Measurements from ENCODE around the gene ARVCF. TPM values are rescaled to one million over a fixed set of nuclear protein-coding genes. Genes with fewer than 3 reads are reported as not detected.

The ARVCF gene
- total RNA-seq, 4 donors from 2014 or later: 6.5 to 20.0 (median 9.3) TPM

GRCh38 chr22:19982991-19983578 is 33.5 kb downstream of the ARVCF start:
- no peak for ATAC-seq (ENCODE audit: low FRiP score)
- TF ChIP-seq CTCF (IDR thresholded peaks at IDR 0.05): no peak
- no peak for DNase-seq (ENCODE audit: low spot score)

DNA sequence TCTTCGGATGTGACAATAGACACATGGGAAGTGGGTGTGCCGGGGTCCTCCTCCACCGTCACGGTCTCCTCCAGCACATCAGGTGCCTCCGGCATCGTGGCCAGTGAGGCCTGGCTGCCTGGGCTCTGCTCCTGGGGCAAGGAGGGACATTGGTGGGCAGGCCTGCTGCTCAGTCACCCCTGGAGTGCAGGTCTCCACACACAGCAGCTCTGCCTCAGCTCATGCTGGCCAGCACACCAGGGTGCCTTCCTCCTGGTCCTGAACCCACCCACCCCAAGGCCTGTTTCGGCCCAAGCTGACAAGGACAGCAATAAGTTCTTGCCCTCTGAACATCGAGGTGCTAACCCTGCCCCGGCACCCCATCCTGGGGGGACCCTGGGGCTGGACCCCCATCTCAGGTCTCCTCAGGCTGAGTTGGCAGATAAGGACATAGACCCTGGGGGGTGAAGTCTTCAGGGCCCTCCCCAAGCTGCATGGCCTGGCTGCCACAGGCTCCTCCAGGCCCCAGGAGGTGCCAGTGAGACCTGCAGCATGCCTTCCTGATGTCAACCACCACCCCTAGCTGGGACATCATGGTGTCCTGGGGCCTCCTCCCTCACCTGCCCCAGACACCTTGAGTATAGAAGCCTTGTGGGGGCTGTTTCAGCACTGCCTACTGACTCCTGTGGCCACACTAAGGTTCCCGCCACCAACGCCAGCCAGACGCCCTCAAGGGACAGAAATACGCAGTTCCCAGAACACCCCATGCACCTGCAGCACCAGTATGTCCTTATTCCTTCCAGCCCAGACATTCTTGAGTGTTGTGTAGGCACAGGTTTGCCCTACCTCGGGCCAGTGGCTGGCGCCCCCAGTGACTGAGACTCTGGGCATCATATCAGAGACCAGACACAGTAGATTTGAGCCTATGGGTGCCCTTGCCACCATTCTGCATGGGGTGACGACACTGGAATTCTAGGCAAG is 34.4 kb downstream of the ARVCF start:
- ATAC-seq (ENCODE audit: low FRiP score) (no peak), DNase-seq (ENCODE audit: low spot score) (no peak)
- no peak for TF ChIP-seq CTCF (IDR thresholded peaks at IDR 0.05)

DNA sequence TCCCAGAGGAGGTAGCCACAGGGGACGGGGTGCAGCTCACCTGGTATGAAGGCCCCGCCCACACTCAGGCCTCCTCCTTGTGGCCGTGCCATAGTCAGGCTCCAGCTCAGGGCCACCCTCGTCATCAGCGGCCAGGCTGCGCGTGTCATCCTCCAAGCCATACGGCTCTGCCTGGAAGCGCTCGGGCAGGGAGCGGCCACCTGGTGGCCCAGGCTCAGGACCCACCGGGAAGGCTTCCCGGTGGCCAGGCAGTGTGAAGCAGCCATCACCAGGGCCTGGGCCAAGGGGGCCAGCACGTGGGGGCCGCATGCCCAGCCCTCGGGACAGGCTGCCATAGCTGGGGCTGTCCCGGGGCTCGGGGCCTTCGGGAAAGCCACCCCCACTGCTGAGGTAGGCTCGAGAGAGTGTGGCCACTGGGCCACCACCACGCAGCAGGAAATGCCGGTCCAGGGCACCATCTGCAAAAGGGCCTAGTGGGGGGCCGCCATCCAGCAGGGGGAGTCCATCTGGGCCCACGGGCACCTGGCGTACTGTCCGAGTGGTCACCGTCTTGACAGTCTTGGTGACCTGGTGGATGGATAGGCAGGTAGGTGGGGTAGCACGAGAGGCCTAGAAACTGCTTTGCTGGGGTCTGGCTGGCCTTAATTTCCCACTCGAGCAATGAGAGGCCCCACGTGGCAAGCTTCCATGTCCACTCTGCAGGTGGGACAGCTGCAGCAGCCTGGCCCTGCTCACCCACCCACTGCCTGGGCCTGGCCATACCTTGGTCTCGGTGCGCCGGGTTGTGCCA is 35.3 kb downstream of the ARVCF start:
- DNase-seq (ENCODE audit: low spot score) (no peak), ATAC-seq (ENCODE audit: low FRiP score) (no peak)
- TF ChIP-seq CTCF (IDR thresholded peaks at IDR 0.05): no peak

GRCh38 chr22:19980766-19981165 is 35.9 kb downstream of the ARVCF start:
- DNase-seq (ENCODE audit: low spot score) (no peak), ATAC-seq (ENCODE audit: low FRiP score) (no peak)
- no peak for TF ChIP-seq CTCF (IDR thresholded peaks at IDR 0.05)

DNA sequence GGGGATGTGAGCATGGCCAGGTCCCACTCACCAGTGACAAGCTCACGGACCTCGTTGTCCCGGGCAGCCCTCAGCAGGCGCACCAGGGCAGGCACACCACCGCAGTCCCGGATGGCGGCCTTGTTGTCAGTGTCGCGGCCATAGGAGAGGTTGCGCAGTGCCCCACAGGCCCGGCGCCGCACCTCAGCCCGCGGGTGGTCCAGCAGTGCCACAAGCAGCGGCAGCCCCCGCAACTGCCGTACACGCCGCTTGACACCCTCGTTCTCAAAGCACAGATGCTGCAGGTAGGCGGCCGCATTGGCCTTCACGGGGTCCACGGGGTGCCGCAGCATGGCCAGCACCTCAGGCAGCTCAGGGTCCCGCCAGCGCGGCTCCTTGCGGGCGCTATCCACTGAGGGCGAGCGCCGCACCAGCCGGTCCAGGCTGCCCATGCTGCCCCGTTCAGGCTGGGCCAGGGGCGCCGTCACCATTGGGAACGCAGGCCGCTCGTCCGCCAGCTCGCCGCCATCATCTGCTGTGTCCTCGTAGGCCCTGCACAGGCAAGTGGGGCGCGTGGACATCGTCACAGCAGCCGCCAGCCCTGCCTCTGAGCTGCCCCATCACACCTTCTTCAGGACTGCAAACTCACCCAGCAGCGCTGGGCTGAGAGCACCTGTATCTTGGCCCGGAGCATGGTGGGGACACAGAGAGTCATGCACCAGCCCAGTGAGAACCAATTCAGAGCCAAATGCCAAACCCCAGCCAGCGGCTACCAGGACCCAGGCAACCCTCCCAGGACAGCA is 36.7 kb downstream of the ARVCF start:
- no peak for TF ChIP-seq CTCF (IDR thresholded peaks at IDR 0.05)
- DNase-seq (ENCODE audit: low spot score) (no peak), ATAC-seq (ENCODE audit: low FRiP score) (no peak)

DNA sequence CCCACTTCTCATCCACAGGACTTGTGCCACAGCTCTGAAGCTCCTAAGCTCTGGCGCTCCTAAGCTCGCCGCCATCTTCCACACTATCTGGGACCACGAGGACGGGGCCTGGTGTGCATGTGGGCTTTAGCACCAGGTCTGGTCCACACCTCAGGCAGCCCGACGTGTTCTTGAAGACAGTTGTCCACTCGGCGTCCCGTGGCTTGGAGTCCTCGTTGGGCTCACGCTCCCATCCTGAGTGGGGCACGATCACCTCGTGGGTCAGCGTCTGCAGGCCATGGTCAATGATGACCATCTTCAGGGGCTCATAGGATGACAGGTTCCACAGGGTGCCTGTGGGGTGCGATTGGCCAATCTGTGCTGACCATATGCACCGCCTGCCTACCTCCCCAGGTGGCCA is 37.9 kb downstream of the ARVCF start:
- ATAC-seq (ENCODE audit: low FRiP score): no peak
- no peak for DNase-seq (ENCODE audit: low spot score)
- no peak for TF ChIP-seq CTCF (IDR thresholded peaks at IDR 0.05)
